ENCODE results near the gene CRKL.

DNA sequence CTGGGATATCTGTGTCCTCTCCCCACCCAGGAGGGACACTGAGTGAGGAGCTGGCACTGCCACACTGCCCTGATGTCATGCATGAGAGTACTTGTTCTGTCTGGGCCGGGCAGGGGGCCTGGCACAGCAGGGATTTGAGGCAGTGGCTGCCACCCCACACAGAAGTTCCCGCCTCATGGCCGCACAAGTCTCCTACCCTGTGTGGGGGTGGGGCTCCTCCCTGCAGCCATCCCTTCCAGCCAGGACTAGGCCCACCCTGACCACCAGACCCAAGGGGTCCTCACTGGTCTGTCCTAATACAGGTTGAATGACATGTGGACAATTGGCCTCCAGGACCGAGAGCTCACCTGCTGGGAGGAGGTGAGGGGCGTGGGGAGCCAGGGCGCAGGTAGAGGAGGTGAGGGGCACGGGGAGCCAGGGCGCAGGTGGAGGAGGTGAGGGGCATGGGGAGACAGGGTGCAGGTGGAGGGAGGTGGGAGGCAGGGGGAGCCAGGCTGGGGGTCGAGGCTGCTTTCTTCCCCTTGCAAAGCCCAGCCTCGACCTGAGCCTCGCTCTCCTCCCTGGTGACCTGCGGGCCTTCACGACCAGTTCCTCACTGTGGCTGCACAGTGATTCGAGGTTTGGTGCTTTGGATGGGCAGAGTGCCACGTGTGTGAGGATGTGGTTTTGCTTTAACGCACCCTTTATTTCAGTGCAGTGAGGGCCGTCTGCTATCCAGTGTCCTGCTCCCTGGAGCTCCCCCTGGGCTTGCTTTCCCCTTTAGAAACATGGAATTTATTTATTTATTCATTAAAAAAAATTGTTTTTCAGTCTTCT lies 72.3 kb downstream of the CRKL start:
- TF ChIP-seq EZH2phosphoT487 (IDR thresholded peaks at IDR 0.05; ENCODE audit: insufficient read depth, low read depth) (no peak), EZH2 (IDR thresholded peaks at IDR 0.05; ENCODE audit: insufficient read depth, poor library complexity, severe bottlenecking) (no peak)
